Smooth muscle cell (in vitro differentiated cells): ENCODE data around the gene MAP3K6. TPM values are rescaled to one million over a fixed set of nuclear protein-coding genes. Genes with fewer than 3 reads are reported as not detected.

Experiments
- DNase-seq: peaks from one replicate; lab custom pipeline; 2025; ENCODE audit not compliant: unreplicated experiment; lab: John Stamatoyannopoulos, UW
- H2AFZ ChIP-seq: fragments of 200-600 bp; sonication (generic); 2 replicates; pipeline ENCODE4 v1.6.0; 2016; ENCODE audit warnings: antibody characterized with exemption, low read depth, mild to moderate bottlenecking
- H3F3A ChIP-seq: fragments of 200-600 bp; sonication (generic); 2 replicates; pipeline ENCODE4 v1.6.0; 2017; ENCODE audit warnings: antibody characterized with exemption, low read depth
- H3K27ac ChIP-seq: fragments of 200-600 bp; sonication (generic); 2 replicates; pipeline ENCODE4 v1.5.1; 2016; ENCODE audit warnings: low read depth, mild to moderate bottlenecking
- H3K27me3 ChIP-seq: fragments of 200-600 bp; sonication (generic); 2 replicates; pipeline ENCODE4 v1.6.1; 2016; ENCODE audit warnings: low read depth, mild to moderate bottlenecking
- H3K36me3 ChIP-seq: fragments of 200-600 bp; sonication (generic); 2 replicates; pipeline ENCODE4 v1.5.1; 2016; ENCODE audit warnings: low read depth
- H3K4me1 ChIP-seq: fragments of 200-600 bp; sonication (generic); 2 replicates; pipeline ENCODE4 v1.5.1; 2016; ENCODE audit warnings: low read depth
- H3K4me2 ChIP-seq: fragments of 200-600 bp; sonication (generic); 2 replicates; pipeline ENCODE4 v1.6.0; 2016; ENCODE audit warnings: mild to moderate bottlenecking
- H3K4me3 ChIP-seq: fragments of 200-600 bp; sonication (generic); 2 replicates; pipeline ENCODE4 v1.5.1; 2016; ENCODE audit warnings: mild to moderate bottlenecking
- H3K79me2 ChIP-seq: fragments of 200-600 bp; sonication (generic); 2 replicates; pipeline ENCODE4 v1.6.0; 2016; ENCODE audit warnings: low read depth, mild to moderate bottlenecking
- H3K9ac ChIP-seq: fragments of 200-600 bp; sonication (generic); 2 replicates; pipeline ENCODE4 v1.6.0; 2016; ENCODE audit warnings: low read depth
- H3K9me3 ChIP-seq: fragments of 200-600 bp; sonication (generic); replicated peaks from 2 replicates; pipeline ENCODE4 v1.5.1; 2016; ENCODE audit warnings: low read depth
- H4K20me1 ChIP-seq: fragments of 200-600 bp; sonication (generic); 2 replicates; pipeline ENCODE4 v1.6.0; 2016; ENCODE audit warnings: low read depth
- WGBS: methylation state at CpG from one replicate; pipeline ENCODE4 v1.1.7; 2016; ENCODE audit warnings: low lambda C conversion rate; 5-methylcytosine and 5-hydroxymethylcytosine counted together
- polyA plus RNA-seq: library from polyadenylated mRNA; unstranded; fragments of >200 nt; fragmentation: Nextera tagmentation; extraction: Ambion mirVana; gene quantifications from 2 replicates; pipeline ENCODE4 v1.2.1, GENCODE V29; 2016
- total RNA-seq: library from RNA; depleted of rRNA; stranded (reverse); fragments of >200 nt; gene quantifications from 2 replicates; pipeline ENCODE4 v1.2.3, GENCODE V29; 2014
- TF ChIP-seq, protein P1 (sequence below): fragments of 200-600 bp; sonication (generic); IDR thresholded peaks from 2 replicates; pipeline ENCODE4 v1.5.1; 2017; ENCODE audit warnings: borderline replicate concordance, mild to moderate bottlenecking, antibody characterized with exemption; ENCODE audit not compliant: insufficient read depth, poor library complexity, severe bottlenecking

MAP3K6 gene
- total and polyA plus RNA-seq, 2 experiments from 2014 or later = 14.1 to 29.0 TPM

DNA sequence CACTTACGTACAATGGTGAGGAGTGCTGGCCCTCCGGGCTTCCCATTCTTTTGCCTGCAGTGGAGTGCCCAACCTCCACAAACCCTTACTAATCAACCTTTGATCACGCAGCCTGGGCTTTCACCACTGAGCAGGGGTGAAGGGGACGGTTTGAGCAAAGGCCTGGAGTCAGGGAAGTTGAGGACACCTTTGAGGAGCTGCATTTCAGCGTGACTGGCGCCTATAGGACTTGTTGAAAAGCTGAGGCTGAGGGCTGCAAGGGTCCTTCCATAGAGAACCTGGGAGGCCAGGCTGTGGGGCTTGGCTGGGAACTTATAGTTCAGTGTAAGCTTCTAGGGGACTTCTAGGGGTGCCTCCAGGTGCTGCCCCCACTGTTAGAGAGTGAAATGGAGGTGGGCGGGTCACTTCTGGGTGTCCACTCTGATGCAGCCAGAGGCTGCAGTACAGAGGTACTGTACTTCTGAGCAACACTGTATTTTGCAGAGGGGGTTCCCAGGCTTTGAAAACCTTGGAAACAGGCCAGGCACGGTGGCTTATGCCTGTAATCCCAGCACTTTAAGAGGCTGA lies 15.1 kb downstream of the MAP3K6 start:
- Histone ChIP-seq H2AFZ (no peak overlapping the region), H3K9ac (no peak overlapping the region), H3K9me3 (no peaks in the 10 kb centered on the region), H4K20me1 (no peaks in the 10 kb centered on the region), H3K36me3 (no peaks in the 10 kb centered on the region), H3K27me3 (no peaks in the 10 kb centered on the region), H3K4me3 (no peak overlapping the region), H3K4me1 (peaks cover 7% of the 10 kb centered on the region), H3K27ac (no peak overlapping the region), H3K4me2 (peak overlapping the region; percentile 78), H3K79me2 (no peaks in the 10 kb centered on the region), H3F3A (no peaks in the 10 kb centered on the region)
- TF ChIP-seq, protein P1, sequence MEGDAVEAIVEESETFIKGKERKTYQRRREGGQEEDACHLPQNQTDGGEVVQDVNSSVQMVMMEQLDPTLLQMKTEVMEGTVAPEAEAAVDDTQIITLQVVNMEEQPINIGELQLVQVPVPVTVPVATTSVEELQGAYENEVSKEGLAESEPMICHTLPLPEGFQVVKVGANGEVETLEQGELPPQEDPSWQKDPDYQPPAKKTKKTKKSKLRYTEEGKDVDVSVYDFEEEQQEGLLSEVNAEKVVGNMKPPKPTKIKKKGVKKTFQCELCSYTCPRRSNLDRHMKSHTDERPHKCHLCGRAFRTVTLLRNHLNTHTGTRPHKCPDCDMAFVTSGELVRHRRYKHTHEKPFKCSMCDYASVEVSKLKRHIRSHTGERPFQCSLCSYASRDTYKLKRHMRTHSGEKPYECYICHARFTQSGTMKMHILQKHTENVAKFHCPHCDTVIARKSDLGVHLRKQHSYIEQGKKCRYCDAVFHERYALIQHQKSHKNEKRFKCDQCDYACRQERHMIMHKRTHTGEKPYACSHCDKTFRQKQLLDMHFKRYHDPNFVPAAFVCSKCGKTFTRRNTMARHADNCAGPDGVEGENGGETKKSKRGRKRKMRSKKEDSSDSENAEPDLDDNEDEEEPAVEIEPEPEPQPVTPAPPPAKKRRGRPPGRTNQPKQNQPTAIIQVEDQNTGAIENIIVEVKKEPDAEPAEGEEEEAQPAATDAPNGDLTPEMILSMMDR = no peak
- WGBS = 43% methylated on average over 8 of the region's 8 CpGs
- no peak for DNase-seq

DNA sequence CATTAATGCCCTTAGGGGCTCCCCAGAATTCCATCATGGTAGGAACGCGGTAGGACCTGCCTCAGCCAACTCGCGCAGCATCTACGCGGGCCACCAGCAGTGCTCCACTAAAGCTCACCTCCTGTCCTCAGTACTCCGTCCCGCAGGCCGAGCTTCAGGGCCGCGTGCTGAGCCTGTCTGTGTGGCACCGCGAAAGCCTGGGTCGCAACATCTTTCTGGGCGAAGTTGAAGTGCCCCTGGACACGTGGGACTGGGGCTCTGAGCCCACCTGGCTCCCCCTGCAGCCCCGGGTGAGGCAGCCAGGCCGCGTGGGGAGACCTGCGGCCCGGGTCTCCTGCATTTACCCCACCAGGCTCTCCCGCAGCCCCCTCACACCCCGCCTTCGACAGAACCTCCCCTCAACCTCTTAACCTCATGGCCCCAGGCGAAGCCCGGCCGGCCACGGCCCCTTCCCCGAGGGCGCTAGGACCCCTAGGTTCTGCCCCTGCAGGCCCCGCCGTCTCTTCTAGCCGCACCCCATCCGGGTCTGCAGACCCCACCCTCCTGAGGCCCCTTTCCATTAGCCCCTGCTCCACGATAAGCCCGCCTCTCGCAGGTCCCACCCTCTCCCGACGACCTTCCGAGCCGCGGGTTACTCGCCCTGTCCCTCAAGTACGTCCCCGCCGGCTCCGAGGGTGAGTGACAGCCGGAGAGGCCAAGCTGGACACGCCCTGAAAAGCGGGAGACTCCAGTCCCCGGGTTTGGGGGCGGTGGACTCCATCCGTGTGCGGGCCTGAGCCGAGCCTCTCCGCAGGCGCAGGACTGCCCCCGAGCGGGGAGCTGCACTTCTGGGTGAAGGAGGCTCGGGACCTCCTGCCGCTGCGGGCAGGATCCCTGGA lies 15.9 kb downstream of the MAP3K6 start:
- Histone ChIP-seq H3K9me3 (no peaks in the 10 kb centered on the region), H3K4me2 (peak overlapping the region; percentile 78), H3K4me3 (peak overlapping the region; percentile 39), H3F3A (no peaks in the 10 kb centered on the region), H2AFZ (no peak overlapping the region), H3K27me3 (no peaks in the 10 kb centered on the region), H3K36me3 (no peaks in the 10 kb centered on the region), H3K79me2 (no peaks in the 10 kb centered on the region), H3K4me1 (peaks cover 7% of the 10 kb centered on the region), H3K27ac (no peak overlapping the region), H3K9ac (no peak overlapping the region), H4K20me1 (no peaks in the 10 kb centered on the region)
- peak; percentile 17 for DNase-seq
- TF ChIP-seq, protein P1 = peak; percentile 9
- 14% methylated on average over 53 of the region's 62 CpGs for WGBS

DNA sequence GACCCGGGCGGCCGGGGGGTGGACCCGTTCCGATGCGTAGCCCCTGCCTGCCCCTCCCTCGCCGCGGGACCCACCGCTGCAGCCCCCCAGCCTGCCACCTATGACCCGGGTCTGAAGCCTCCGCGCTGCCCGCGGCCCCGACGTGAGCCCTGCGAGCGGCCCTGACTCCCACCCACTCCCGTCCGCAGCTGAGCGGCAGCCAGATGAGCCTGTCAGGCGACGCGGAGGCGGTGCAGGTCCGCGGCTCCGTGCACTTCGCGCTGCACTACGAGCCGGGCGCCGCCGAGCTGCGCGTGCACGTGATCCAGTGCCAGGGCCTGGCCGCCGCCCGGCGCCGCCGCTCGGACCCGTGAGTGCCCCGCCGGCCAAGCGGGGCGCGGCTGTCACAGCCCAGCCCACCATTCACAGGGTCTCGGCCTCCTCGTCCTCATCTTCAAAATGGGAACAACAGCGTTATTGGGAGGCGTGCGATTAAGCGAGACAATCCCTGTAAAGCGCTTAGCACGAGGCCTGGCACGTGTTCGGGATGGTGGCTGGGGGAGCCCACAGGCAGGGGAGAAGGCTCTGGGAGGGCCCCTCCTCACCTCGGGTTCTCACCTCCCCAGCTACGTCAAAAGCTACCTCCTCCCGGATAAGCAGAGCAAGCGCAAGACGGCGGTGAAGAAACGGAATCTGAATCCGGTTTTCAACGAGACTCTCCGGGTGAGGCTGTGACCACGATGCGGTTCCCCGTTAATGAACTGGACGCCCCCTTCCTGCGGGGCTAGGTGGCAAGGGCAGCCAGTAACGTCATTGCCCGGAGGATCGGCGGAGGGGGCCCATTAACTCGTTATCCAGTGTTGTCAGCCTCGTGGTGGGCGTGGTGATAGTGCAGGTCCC lies 16.7 kb downstream of the MAP3K6 start:
- Histone ChIP-seq H2AFZ (no peak overlapping the region), H3K27me3 (no peaks in the 10 kb centered on the region), H3F3A (no peaks in the 10 kb centered on the region), H4K20me1 (no peaks in the 10 kb centered on the region), H3K4me1 (peaks cover 7% of the 10 kb centered on the region), H3K79me2 (no peaks in the 10 kb centered on the region), H3K9me3 (no peaks in the 10 kb centered on the region), H3K4me3 (peak overlapping the region; percentile 44), H3K27ac (no peak overlapping the region), H3K9ac (no peak overlapping the region), H3K4me2 (peak overlapping the region; percentile 78), H3K36me3 (no peaks in the 10 kb centered on the region)
- peak; percentile 44 for DNase-seq
- TF ChIP-seq, protein P1 = no peak
- 11% methylated on average over 72 of the region's 84 CpGs for WGBS
